ENCODE measurements around the gene PAPPA2. TPM values are rescaled to one million over a fixed set of nuclear protein-coding genes. Genes with fewer than 3 reads are reported as not detected.
"Not testable (repeated sequence)": the region's sequence is repeated elsewhere in the genome, so short reads cannot be mapped to it uniquely, and the experiment has no call there.

PAPPA2 gene
- total RNA-seq, 1 donor from 2014 or later = 6.1 TPM

GRCh38 chr1:176545034-176545639, 82.2 kb downstream of the PAPPA2 start:
- no peak for DNase-seq (ENCODE audit: low spot score in 2 of 2)
- no peak for FAIRE-seq

GRCh38 chr1:176546825-176547224, 83.8 kb downstream of the PAPPA2 start:
- FAIRE-seq = no peak
- no peak for DNase-seq (ENCODE audit: low spot score in 2 of 2)

- no peak for DNase-seq (ENCODE audit: low spot score in 2 of 2)
- FAIRE-seq = no peak
These were observed 88.2 kb downstream of the PAPPA2 start for GRCh38 chr1:176551146-176551545.

- DNase-seq (ENCODE audit: low spot score in 2 of 2) (no peak), FAIRE-seq (no peak)
These were observed 89.4 kb downstream of the PAPPA2 start for GRCh38 chr1:176552217-176552991.

GRCh38 chr1:176552999-176553398, 90.0 kb downstream of the PAPPA2 start:
- FAIRE-seq (no peak), DNase-seq (ENCODE audit: low spot score in 2 of 2) (no peak)

GRCh38 chr1:176556288-176556687, 93.3 kb downstream of the PAPPA2 start:
- FAIRE-seq = no peak

GRCh38 chr1:176557543-176558258, 94.7 kb downstream of the PAPPA2 start:
- no peak for FAIRE-seq
- no peak for DNase-seq (ENCODE audit: low spot score in 2 of 2)

More at GRCh38 chr1:176556288-176556687, 93.3 kb downstream of the PAPPA2 start:
- no peak for DNase-seq (ENCODE audit: low spot score in 2 of 2)

GRCh38 chr1:176558561-176558960, 95.6 kb downstream of the PAPPA2 start:
- DNase-seq (ENCODE audit: low spot score in 2 of 2) (no peak), FAIRE-seq (no peak)

- DNase-seq (ENCODE audit: low spot score in 2 of 2) (no peak), FAIRE-seq (no peak)
These were observed 96.5 kb downstream of the PAPPA2 start for GRCh38 chr1:176559474-176559873.

- DNase-seq (ENCODE audit: low spot score in 2 of 2) (peak; percentile 6 to 52), FAIRE-seq (no peak)
These were observed 96.9 kb downstream of the PAPPA2 start for GRCh38 chr1:176559878-176560277.

GRCh38 chr1:176560681-176561080, 97.7 kb downstream of the PAPPA2 start:
- FAIRE-seq = no peak

GRCh38 chr1:176561761-176562160, 98.8 kb downstream of the PAPPA2 start:
- not testable (repeated sequence) for DNase-seq (ENCODE audit: low spot score in 2 of 2); FAIRE-seq

More at GRCh38 chr1:176560681-176561080, 97.7 kb downstream of the PAPPA2 start:
- DNase-seq (ENCODE audit: low spot score in 2 of 2) = no peak

GRCh38 chr1:176566004-176566975, 103.3 kb downstream of the PAPPA2 start:
- no peak for DNase-seq (ENCODE audit: low spot score in 2 of 2)
- no peak for FAIRE-seq

GRCh38 chr1:176567190-176567794, 104.3 kb downstream of the PAPPA2 start:
- FAIRE-seq (no peak), DNase-seq (ENCODE audit: low spot score in 2 of 2) (no peak)

GRCh38 chr1:176568185-176568584, 105.2 kb downstream of the PAPPA2 start:
- DNase-seq (ENCODE audit: low spot score in 2 of 2) (no peak), FAIRE-seq (no peak)

- FAIRE-seq = no peak
- DNase-seq (ENCODE audit: low spot score in 2 of 2) = no peak
These were observed 111.8 kb downstream of the PAPPA2 start for GRCh38 chr1:176574756-176575155.

- FAIRE-seq (no peak), DNase-seq (ENCODE audit: low spot score in 2 of 2) (no peak)
These were observed 113.0 kb downstream of the PAPPA2 start for GRCh38 chr1:176575991-176576390.

GRCh38 chr1:176576670-176577069, 113.7 kb downstream of the PAPPA2 start:
- DNase-seq (ENCODE audit: low spot score in 2 of 2) (no peak), FAIRE-seq (no peak)

GRCh38 chr1:176577646-176578197, 114.7 kb downstream of the PAPPA2 start:
- FAIRE-seq = no peak

More at GRCh38 chr1:176577646-176578197, 114.7 kb downstream of the PAPPA2 start:
- DNase-seq (ENCODE audit: low spot score in 2 of 2) = no peak

Data from frontal cortex (tissue), 4 donors.